ENCODE data around the gene RUNX2. TPM values are rescaled to one million over a fixed set of nuclear protein-coding genes. Genes with fewer than 3 reads are reported as not detected.

RUNX2 gene
- total and polyA plus RNA-seq, 2 experiments from 2014 or later = 0.66 to 1.7 TPM

DNA sequence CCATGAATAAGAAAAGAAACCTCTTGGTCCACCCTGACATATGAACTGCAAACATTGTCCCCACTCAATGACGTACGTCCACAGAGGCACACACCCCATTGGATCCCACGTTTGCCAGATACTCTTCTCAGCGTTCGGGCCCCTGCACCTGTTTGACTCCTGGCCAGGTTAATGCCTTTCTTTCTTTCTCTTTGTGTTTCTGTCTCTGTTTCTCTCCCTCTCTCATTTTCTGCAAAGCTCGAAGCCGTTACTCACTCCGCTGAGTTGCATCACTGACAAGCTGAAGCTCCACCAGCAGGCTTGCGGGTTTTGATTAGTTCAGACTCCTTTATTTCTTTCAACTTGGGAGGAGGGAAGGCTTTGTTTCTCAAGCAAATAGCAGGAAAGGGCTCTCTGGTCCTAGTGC lies 185.1 kb downstream of the RUNX2 start:
- DNase-seq (ENCODE audit: low spot score) (peak; percentile 41), ATAC-seq (peak; percentile 70)
- no peaks in the 10 kb centered on the region for H3K36me3 Mint-ChIP-seq (ENCODE audit: low read depth)
- H3F3A ChIP-seq (replicated peaks; ENCODE audit: low read depth) = no peaks in the 10 kb centered on the region
- no peaks in the 10 kb centered on the region for H3K36me3 ChIP-seq (ENCODE audit: insufficient read depth)
- no peaks in the 10 kb centered on the region for H3K79me2 ChIP-seq (replicated peaks; ENCODE audit: insufficient read depth)
- H3K9me2 ChIP-seq (ENCODE audit: insufficient read depth) = no peaks in the 10 kb centered on the region
- H3K9me3 Mint-ChIP-seq = no peaks in the 10 kb centered on the region
- TF ChIP-seq ZNF331 (CRISPR knock-in tag; IDR thresholded peaks at IDR 0.05; ENCODE audit: low read depth) (no peak), NANOG (IDR thresholded peaks at IDR 0.05; ENCODE audit: borderline replicate concordance) (no peak), REST (IDR thresholded peaks at IDR 0.05; ENCODE audit: unreplicated experiment) (no peak), ZNF114 (CRISPR knock-in tag; IDR thresholded peaks at IDR 0.05) (no peak), ETS1 (IDR thresholded peaks at IDR 0.05) (no peak), JUNB (IDR thresholded peaks at IDR 0.05; ENCODE audit: unreplicated experiment) (no peak), CREB1 (CRISPR knock-in tag; IDR thresholded peaks at IDR 0.05; ENCODE audit: low read depth) (no peak)
- TF ChIP-seq, protein P1, sequence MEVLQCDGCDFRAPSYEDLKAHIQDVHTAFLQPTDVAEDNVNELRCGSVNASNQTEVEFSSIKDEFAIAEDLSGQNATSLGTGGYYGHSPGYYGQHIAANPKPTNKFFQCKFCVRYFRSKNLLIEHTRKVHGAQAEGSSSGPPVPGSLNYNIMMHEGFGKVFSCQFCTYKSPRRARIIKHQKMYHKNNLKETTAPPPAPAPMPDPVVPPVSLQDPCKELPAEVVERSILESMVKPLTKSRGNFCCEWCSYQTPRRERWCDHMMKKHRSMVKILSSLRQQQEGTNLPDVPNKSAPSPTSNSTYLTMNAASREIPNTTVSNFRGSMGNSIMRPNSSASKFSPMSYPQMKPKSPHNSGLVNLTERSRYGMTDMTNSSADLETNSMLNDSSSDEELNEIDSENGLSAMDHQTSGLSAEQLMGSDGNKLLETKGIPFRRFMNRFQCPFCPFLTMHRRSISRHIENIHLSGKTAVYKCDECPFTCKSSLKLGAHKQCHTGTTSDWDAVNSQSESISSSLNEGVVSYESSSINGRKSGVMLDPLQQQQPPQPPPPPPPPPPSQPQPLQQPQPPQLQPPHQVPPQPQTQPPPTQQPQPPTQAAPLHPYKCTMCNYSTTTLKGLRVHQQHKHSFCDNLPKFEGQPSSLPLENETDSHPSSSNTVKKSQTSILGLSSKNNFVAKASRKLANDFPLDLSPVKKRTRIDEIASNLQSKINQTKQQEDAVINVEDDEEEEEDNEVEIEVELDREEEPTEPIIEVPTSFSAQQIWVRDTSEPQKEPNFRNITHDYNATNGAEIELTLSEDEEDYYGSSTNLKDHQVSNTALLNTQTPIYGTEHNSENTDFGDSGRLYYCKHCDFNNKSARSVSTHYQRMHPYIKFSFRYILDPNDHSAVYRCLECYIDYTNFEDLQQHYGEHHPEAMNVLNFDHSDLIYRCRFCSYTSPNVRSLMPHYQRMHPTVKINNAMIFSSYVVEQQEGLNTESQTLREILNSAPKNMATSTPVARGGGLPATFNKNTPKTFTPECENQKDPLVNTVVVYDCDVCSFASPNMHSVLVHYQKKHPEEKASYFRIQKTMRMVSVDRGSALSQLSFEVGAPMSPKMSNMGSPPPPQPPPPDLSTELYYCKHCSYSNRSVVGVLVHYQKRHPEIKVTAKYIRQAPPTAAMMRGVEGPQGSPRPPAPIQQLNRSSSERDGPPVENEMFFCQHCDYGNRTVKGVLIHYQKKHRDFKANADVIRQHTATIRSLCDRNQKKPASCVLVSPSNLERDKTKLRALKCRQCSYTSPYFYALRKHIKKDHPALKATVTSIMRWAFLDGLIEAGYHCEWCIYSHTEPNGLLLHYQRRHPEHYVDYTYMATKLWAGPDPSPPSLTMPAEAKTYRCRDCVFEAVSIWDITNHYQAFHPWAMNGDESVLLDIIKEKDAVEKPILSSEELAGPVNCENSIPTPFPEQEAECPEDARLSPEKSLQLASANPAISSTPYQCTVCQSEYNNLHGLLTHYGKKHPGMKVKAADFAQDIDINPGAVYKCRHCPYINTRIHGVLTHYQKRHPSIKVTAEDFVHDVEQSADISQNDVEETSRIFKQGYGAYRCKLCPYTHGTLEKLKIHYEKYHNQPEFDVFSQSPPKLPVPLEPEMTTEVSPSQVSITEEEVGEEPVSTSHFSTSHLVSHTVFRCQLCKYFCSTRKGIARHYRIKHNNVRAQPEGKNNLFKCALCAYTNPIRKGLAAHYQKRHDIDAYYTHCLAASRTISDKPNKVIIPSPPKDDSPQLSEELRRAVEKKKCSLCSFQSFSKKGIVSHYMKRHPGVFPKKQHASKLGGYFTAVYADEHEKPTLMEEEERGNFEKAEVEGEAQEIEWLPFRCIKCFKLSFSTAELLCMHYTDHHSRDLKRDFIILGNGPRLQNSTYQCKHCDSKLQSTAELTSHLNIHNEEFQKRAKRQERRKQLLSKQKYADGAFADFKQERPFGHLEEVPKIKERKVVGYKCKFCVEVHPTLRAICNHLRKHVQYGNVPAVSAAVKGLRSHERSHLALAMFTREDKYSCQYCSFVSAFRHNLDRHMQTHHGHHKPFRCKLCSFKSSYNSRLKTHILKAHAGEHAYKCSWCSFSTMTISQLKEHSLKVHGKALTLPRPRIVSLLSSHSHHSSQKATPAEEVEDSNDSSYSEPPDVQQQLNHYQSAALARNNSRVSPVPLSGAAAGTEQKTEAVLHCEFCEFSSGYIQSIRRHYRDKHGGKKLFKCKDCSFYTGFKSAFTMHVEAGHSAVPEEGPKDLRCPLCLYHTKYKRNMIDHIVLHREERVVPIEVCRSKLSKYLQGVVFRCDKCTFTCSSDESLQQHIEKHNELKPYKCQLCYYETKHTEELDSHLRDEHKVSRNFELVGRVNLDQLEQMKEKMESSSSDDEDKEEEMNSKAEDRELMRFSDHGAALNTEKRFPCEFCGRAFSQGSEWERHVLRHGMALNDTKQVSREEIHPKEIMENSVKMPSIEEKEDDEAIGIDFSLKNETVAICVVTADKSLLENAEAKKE (CRISPR knock-in tag; IDR thresholded peaks at IDR 0.05) = no peak
- 0 out of 2 replicates have a peak overlapping the region, but pooled peaks have one; percentile 35 for H3K4me2 ChIP-seq
- H4K20me1 ChIP-seq (replicated peaks; ENCODE audit: insufficient read depth) = no peaks in the 10 kb centered on the region
- no peak overlapping the region for H2AFZ ChIP-seq
- no peak overlapping the region; the same call in 1 of the 2 replicates for H3K27ac ChIP-seq (ENCODE audit: low read depth)
- no peak overlapping the region for H3K27ac Mint-ChIP-seq
- no peak overlapping the region for H3K4me3 ChIP-seq
- H3K27me3 ChIP-seq (ENCODE audit: insufficient read depth) = no peaks in the 10 kb centered on the region
- peaks cover 33% of the 10 kb centered on the region for H3K4me1 ChIP-seq (ENCODE audit: insufficient read depth)
- H3K4me3 Mint-ChIP-seq = no peak overlapping the region
- peaks cover 3% of the 10 kb centered on the region for H3K27me3 Mint-ChIP-seq (ENCODE audit: insufficient read depth, low read depth, poor library complexity)
- H3K4me1 Mint-ChIP-seq = peaks cover 47% of the 10 kb centered on the region
